GM21619 (cell line): Measurements from ENCODE around the gene STK17A.

Source experiments
- ATAC-seq: cut with Tn5 transposase; IDR thresholded peaks from one replicate; pipeline ENCODE4 v1.9.1; 2021; ENCODE audit not compliant: unreplicated experiment

STK17A gene

DNA sequence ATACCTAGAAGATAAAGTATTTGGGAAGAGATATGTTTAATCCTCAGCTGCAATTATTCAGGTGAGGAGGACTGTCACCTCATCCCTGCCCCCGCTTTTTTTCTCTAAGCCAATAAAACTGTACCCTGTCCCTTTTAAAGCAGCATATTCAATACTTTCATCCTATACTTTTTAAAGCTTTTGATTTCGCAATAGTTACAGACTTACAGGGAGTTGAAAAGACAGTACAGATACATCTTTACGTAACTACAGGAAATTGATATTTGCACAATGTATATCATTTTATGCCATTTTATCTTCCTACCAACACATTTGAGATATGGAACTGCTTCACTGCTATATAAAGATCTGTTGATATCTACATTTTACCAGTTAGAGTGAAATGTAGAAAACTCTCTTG is 47.6 kb downstream of the STK17A start:
- ATAC-seq: no peak

DNA sequence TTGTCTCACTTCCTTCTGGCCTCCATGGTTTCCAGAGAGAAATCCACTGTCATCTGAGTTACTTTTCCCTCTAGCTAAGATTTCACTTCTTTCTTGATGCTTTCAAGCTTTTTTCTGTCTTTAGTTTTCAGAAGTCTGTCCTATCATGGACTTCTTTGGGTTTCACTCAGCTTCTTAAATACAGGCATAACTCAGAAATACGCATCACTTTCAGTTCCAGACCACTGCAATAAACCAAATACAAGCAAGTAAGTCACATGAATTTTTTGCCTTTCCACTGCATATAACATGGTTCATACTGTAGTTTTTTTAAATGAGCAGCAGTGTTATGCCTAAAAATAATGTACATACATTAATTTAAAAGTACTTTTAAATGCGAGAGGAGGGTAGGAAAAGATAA is 48.7 kb downstream of the STK17A start:
- no peak for ATAC-seq

DNA sequence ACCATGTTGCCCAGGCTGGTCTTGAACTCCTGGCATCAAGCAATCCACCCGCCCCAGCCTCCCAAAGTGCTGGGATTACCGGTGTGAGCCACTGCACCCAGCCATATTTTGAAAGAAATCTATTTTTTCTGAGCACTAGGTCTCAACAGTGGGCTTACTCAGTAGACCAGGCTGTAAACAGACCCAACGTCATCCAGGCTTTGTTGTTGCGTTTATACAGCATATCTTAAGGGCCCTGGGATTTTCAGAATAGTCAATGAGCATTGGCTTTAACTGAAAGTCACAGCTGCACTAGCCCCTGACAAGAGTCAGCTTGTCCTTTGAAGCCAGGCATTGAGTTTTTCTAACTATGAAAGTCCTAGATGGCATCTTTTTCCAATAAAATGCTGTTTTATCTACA is 49.8 kb downstream of the STK17A start:
- ATAC-seq: no peak

DNA sequence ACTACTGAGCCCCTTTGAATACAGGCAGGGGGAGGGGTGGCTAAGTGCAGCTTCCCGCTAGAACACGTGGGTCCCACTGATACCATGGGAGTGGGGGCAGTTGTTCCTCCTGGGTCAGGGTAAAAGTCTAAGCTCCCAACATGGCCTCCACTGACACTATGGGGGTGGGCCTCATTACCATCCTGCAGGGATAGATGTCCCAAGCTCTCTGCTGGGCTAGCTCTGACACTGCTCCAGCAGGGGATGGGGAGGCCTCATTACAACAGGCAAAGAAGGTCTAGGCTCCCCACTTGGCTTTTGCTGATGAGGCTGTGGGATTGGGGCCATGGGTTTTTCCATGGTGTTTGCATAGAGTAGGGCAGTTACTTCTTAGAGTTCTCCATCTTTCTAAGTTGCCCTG is 51.5 kb downstream of the STK17A start:
- no peak for ATAC-seq

DNA sequence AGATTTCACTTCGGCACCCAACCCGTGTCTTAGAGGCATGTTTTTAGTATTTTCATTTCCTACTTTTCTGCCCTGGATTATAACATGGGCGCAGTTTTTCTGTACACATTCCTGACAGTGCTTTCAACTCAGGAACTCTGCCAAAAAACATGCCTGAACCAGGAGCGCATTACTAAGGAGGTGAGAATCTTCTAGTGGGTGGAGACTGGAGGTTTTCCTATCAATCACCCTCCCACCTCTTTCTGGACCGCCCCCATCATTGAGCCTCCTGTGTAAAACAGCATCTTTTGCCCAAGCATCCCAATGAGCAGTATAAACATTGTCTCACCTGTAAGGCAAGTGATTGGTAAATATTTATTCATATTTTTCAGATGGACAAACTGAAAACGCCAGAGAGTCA is 53.2 kb downstream of the STK17A start:
- no peak for ATAC-seq

DNA sequence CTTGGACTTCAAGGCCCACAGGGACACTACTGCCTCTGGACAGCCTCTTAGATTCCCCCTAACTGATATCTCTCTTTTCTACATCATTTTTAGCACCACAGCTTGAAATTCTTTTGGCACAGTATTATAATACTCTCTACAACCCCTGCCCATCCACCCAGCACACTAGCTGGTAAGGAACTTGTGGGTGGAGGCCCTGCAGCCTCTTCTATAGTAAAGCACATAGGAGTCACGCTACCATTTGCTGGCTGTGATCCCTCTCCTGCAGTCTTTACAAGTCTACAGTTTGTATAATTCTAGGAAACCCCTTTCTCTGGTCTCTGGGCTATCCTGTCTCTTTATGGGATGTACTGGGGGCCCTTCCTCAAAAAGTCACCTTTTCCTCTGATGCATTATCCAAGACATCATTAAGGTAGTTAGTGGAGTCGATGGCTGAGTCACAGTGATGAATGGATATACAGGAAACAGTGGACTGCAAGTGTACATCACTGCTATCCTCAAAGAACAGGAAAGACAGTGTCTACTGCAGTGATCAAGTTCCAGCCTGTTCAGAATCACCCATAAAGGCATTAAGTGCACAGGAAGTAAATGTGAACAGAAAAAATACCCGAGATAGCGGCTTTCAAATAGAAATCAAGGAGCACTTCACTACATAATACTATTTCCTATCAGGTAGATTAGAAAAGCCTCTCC is 54.4 kb downstream of the STK17A start:
- ATAC-seq: no peak

DNA sequence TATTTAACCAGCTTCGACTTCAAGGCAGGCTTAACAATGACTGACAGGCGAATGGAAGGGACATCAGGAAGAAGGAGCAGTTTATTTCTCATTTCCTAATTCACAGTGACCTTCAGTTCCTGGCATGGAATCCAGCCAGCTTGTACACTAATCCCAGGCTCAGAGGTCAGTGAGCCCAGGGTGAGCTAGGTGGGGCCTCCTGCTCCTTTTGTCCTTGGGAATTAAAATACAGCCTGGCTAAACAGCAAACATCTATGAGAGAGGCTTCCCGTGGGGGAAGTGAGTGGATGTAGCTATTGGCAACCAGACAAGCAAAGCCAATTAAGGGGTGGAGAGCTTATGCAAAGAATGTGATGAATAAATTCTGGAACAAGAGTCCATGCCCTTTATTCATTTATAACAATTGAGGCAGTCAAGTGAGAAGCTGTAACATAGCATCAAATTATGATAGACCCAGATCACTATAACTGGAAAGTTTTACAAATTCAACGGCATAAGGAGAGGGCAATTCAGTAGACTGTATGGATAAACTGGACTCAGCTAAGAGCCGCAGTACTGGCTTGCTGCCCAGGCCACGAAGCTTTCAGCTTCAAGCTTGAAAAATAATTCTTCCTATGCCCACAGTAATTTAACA is 57.1 kb downstream of the STK17A start:
- ATAC-seq: no peak

DNA sequence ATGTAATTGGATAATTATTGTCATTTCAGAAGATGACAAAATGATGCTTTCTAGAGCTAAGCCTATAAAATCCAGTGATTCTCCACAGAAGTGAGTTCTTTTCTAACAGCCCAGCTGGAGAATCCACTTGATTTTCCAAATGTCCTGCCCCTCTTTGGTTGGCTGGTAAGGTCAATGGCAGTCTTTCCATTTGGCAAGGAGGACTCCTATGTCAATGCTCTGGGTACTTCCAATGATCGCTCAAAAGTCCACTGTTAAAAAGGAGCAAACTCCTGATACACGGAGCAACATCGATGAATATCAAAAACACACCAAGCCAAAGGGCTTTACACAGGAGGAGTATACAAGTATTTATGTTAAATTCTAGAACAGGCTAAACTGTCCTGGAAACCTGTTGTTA is 57.8 kb downstream of the STK17A start:
- ATAC-seq: no peak

DNA sequence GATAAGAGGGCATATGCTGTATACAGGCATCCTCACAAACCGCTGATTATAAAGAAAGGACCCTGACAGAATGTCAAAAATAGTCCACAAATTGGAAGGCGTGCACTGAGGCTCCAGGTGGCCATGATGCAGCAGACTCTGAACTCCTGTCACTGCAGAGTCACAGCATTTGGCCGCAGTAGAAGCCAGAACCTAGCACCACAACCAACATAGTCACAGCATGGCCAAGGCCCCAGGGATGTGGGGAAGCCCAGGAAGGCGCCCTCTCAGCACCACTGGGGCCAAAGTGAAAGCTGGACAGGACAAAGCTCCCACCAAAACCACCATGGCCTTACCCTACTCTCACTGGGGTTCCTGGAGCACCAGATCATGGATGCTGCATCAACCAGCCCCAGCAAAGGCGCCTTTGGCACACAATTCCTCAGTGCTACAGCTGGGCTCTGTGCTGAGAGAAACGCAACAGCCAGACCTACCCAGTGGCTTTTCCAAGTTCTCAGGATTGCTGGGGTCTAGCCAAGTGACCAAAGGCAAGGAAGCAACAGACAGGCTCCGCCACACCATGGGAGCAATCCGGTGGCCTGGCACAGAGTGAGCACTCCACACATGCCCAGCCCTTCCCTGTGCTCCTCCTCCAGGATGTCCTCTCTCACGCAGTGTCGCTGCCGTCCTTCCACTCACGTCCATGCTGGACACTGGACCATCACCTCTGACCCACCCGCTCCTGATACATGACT is 60.2 kb downstream of the STK17A start:
- ATAC-seq: no peak

DNA sequence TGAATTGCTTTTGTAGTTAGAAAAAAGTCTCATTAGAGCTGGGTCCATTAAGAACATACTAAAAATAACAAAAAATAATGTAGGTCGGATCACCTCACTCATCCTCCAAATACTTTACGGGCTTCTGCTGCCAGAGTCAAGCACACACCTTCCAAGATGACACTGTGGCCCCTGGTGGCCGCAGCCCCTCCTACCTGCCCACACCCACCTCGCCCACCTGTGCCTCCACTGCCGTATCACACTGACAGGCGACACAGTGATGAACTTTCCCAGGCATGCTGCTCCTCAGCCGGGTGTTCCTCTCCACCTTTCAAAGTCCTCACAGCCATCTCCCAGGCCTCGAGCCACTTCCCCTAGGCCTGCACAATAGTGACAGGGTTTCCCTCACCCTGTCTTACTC is 60.9 kb downstream of the STK17A start:
- no peak for ATAC-seq

DNA sequence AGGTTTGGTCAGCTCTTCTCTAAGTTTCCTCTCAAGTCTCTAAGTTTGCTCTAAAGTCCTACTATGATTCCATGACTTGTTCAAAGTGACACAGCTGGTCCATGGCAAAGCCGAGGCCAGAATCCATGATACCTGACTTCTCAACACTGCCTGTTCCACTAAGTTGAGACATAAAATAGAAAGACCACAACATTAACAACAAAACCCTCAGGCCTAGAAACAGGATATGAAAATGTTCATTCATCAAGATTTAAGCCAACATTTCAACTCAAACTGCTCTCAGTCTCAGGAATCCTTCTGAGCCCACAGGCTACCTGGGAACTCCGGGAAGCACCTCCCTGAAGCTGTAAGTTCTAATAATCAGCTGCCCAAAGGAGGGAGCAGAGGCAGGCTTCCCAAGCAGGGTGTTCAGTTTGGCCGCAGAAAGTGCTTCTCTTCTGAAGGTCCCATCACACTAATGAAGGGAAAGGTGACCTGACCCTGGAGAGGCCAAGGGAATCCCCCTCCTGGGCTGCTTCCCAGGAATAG is 62.9 kb downstream of the STK17A start:
- ATAC-seq: no peak

DNA sequence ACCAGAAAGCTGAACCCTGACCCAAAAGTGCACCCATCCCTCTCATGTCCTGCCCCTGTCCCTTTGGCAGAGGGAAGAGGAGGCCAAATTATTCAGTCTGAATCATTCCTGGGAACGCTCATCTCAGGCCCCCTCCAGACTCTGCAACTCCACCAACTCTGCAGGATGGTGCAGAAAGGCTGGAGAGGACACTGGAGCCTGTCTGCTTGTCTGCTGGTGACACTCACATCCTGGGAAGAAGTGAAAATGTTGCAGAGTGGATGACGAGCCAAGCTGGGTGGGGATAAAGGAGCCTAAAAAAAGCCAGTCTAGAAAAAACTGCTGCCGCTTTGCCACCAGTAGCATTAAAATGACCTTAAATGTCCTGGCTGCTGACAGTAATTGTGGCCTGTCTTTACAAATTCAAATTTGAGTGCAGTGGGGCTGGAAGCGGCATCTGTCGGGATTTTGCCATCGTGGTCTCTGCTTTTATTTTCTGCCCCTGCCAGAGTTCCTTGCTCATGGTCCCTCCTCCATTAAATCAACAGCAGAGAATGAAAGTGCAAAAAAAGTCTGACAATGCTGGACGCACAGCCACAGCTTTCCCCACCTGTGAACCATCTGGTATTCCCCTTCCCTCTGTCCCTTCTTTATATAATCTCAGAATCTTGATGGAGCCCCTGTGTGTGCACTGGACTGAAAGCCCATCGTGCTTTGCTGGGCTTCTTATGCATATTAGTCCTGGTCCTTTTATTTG is 63.9 kb downstream of the STK17A start:
- no peak for ATAC-seq

DNA sequence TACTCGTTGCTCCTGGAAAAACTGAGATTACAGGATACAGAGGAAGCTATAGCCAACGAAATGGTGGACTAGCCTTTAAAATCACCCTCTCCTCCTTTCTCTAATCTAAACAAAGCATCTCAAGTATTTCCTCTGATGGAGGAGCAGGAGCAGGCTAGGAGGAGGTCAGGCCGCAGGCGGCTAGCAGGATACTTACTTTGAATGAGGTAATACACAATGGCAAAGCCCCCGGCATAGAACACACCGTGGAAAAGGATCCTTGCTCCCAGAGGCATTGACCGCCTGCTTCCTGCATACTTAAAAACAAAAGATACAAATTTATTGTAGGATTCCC is 64.4 kb downstream of the STK17A start:
- no peak for ATAC-seq

DNA sequence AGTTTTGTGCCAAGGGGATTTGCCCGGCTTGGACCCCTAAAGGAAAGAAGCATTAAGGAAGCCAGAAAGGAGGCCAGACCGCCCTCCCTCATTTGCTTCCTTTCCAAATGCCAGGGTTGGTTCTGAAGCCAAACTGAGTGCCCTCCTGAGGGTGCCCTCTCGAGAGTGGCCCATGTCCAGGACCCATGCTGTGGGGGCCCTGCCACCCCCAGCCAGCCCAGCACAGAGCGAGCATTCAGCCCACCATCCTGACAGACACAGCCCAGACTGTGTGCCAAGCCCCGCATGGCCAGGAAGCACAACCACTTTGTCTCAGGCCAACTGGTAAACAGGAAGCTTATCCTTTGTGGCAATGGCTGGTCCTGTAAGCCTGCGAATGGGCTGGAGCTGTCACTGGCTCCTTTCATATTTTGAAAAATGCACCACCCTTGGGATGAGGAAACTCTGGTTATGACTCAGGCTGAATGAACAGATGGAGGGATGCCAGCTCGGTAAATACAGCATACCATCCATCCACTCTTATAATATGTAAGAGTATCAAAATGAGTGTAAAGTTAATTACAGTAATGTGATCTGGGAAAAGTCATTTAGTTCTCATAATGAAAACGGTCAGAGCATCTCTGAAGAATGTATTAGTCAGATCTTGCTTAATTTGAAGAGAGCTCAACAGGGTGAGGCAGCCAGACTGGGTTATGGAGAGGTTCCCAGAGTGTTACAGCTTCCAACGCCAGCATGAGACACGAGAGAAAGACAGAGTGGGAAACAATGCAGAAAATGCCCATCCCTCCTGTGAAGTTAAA is 65.0 kb downstream of the STK17A start:
- no peak for ATAC-seq

DNA sequence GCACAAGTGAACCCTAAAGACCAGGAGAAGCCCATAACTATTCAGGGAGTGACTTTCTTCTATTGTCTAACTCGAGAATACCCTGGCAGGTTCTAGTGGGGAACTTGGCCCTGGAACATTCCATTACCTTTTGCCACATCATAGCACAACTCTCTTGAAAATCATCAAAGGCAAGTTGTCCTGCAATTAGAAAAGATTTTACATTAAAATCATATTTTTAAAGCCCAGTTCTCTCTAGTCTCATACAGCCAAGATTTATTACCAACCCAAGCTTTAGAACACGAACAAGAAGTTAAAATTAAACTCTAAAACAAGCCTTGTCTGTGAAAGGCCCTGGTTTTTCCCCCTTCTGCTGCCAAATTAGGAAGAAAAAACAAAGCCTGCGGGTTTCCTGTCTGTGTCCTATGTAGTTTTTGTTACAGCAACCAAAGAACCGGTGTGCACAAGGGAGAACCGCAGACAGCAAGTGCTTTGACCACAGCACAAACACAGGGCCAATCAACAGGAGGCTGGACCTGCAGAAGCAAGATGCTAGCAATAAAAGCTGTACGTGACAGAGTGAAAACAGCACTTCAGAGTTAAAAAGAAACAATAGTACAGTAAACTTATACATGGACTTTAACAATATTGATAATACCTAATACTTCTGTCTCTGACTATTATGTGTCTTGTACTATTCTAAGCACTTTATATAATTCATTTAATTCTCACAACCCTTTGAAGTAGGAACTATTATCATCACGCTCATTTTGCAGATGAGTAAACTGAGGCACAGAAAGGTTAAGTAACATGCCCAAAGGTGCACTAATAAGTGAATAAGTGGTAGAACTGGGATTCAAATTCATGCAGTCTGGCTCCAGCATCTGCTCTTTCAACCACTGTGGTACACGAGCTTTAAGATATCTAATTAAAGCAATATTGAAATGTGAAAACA is 65.8 kb downstream of the STK17A start:
- ATAC-seq: peak; percentile 56

DNA sequence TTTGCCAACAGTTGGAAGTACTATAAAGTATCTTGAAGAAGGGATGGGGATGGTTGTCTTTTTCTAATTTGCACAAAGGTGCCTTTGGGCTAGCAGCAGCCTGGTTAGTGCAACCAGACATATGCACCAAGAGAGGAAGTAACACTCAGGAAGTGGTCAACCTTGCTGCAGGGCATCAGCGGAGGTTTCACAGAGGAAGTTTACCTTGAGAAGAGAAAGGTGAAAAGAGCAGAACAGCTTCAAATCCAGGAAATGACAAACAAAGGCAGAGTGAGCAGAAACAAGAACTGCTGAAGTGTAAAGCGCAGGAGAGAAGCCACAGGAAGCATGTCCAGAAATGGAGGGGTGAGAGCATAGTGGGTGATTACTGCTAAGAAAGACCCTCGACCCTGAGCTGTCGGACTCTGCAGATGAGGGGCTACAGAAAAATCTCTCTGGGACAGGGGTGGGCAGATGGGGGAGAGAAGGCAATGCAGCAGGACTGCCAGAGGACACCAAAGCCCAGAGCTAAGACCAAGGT is 66.9 kb downstream of the STK17A start:
- ATAC-seq: peak; percentile 53

DNA sequence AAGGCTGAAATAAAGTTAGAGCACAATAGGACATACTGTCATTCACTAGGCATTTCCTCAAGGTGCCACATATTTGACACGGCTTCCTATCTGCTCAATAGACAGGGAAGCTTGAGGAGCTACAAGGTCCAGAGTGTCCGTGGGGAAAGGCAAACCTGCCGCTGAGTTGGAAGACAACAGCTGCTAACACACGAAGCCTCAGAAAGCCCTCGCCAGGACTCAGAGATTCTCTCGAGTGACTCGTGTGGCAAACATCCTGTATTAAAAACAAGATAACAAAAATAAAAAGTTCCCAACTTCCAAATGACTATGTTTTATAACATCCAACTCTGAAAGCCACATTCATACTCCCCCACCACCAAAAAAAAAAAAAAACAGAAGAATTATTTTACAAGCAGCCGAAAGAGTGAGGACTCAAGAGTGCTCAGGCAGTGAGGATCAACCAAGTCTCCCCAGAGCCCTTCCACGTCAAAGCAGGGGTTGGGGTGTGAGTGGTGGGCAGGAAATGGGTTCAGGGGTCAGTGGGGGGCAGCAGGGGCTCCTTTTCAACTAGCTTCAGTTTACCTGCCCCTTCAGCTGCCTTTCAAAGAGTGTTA is 67.6 kb downstream of the STK17A start:
- no peak for ATAC-seq

DNA sequence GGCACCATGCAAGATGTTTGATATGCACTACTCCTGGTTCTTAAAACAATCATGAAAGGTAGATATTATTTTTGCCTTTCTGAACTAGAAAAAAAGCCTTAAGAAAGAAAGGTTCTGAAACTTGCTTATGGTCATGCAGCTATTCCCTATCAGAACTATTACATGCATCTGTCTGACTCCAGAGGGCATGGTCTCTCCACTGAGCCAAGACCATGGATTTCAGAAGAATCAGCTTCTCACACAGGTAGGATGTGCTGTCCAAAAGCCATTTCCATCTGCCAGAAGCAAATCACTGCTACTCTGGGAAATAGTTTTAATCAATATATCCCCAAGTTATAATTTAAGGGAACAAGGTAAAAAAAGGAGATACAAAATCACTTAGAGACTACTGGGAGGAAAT is 69.5 kb downstream of the STK17A start:
- no peak for ATAC-seq

DNA sequence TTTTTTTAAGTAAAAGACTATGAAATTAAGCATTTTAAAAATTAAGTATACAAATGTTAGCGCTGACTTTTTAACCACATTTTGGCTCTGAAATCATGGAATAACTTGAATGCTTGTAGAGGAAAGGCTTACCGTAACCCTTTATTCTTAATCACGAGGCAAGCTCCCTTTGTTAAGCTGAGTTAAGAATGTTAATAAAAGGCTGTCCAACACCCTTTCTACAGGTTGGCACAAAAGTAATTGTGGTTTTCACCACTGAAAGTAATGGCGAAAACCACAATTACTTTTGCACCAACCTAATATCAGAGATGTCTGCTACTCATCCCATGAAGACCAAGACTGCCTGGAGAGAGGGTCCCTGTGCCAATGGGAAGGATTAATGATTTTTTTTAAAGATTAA is 70.6 kb downstream of the STK17A start:
- ATAC-seq: no peak
